Thoracic aorta (tissue), 2 donors: ENCODE measurements around the gene IFNA1. TPM values are rescaled to one million over a fixed set of nuclear protein-coding genes. Genes with fewer than 3 reads are reported as not detected.

Source experiments
- ATAC-seq: fragments of 150-250 bp; one replicate; pipeline ENCODE4 v1.8.0; 2017; ENCODE audit warnings: low read depth; ENCODE audit not compliant: insufficient number of reproducible peaks, low FRiP score
- DNase-seq: peaks from one replicate; pipeline ENCODE4 v3.0.0-alpha.2; 2020; ENCODE audit warnings: low spot score
- H3K27ac ChIP-seq, 2 donors: fragments of 200-600 bp; sonication (generic); 1 replicate in 1 of 2; 2 replicates in 1 of 2; pipeline ENCODE4 v1.5.1; 2016; ENCODE audit warnings: mild to moderate bottlenecking in 2 of 2, moderate library complexity in 2 of 2
- H3K27me3 ChIP-seq: fragments of 200-600 bp; sonication (generic); replicated peaks from 2 replicates; pipeline ENCODE4 v1.6.0; 2016; ENCODE audit warnings: mild to moderate bottlenecking; ENCODE audit not compliant: insufficient read depth
- H3K36me3 ChIP-seq: fragments of 200-600 bp; sonication (generic); one replicate; pipeline ENCODE4 v1.5.1; 2016
- H3K4me1 ChIP-seq, 2 donors: fragments of 200-600 bp; sonication (generic); 1 replicate in 1 of 2; 2 replicates in 1 of 2; pipeline versions ENCODE4 v1.5.1 to v1.6.0; 2016; ENCODE audit warnings: low read depth in 2 of 2, mild to moderate bottlenecking in 1 of 2; ENCODE audit not compliant: control insufficient read depth in 1 of 2
- H3K4me3 ChIP-seq: fragments of 200-600 bp; sonication (generic); 2 replicates; pipeline ENCODE4 v1.5.1; 2016; ENCODE audit warnings: mild to moderate bottlenecking
- H3K9me3 ChIP-seq: fragments of 200-600 bp; sonication (generic); 2 replicates; pipeline ENCODE4 v1.5.1; 2016
- total RNA-seq, 2 donors: library from RNA; depleted of rRNA; stranded (reverse); fragments of >200 nt; gene quantifications; one replicate each; pipeline versions ENCODE4 v1.1.0 to v1.2.3, GENCODE V29; 2016
- TF ChIP-seq, protein P1 (sequence below): fragments of 200-600 bp; sonication (generic); IDR thresholded peaks from one replicate; pipeline ENCODE4 v1.5.1; 2019; ENCODE audit warnings: antibody characterized with exemption

IFNA1 gene
- not detected for total RNA-seq

DNA sequence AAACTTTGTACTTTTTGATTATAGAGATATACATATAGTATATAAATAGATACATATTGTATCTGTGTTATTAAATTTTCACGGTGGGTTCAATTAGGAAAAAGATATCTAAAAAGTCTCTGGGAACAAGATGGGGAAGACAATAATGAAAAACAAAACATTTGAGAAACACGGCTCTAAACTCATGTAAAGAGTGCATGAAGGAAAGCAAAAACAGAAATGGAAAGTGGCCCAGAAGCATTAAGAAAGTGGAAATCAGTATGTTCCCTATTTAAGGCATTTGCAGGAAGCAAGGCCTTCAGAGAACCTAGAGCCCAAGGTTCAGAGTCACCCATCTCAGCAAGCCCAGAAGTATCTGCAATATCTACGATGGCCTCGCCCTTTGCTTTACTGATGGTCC lies at the start of gene IFNA1:
Gene IFNA1, plus strand, starts transcription at position 301 of the 400 bp plus-strand sequence. Its CDS starts 69 bp downstream, at position 370.
- H3K9me3 ChIP-seq: no peaks in the 10 kb centered on the region
- no peak for DNase-seq
- ATAC-seq: no peak
- H3K36me3 ChIP-seq: no peaks in the 10 kb centered on the region
- H3K27ac ChIP-seq: no peak within 1 kb of the TSS
- TF ChIP-seq, protein P1, sequence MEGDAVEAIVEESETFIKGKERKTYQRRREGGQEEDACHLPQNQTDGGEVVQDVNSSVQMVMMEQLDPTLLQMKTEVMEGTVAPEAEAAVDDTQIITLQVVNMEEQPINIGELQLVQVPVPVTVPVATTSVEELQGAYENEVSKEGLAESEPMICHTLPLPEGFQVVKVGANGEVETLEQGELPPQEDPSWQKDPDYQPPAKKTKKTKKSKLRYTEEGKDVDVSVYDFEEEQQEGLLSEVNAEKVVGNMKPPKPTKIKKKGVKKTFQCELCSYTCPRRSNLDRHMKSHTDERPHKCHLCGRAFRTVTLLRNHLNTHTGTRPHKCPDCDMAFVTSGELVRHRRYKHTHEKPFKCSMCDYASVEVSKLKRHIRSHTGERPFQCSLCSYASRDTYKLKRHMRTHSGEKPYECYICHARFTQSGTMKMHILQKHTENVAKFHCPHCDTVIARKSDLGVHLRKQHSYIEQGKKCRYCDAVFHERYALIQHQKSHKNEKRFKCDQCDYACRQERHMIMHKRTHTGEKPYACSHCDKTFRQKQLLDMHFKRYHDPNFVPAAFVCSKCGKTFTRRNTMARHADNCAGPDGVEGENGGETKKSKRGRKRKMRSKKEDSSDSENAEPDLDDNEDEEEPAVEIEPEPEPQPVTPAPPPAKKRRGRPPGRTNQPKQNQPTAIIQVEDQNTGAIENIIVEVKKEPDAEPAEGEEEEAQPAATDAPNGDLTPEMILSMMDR: no peak
- H3K27me3 ChIP-seq: peaks cover 4% of the 10 kb centered on the region
- H3K4me3 ChIP-seq: no peak within 1 kb of the TSS
- no peaks in the 10 kb centered on the region for H3K4me1 ChIP-seq

DNA sequence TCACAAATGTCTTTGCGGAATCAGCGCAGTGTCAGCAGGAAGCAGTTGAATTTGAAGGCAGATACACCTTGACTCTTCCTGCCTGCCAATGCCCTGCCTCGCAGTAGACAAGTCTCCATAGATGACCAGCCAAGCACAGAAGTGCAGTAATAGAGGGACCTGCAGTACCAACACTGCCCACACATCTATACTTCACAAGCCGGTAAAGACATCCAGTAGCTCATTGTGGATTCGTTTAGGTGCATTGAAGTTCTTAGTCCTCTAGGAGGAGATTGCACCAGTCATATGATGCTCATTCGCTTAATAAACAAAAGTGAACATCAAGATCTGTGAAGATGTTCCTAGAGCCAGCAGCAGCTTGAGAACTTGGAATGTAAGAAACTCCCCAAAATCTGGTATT lies 48.0 kb upstream of the IFNA1 start:
- no peak for ATAC-seq
- TF ChIP-seq, protein P1: peak; percentile 30
- H3K36me3 ChIP-seq: no peaks in the 10 kb centered on the region

DNA sequence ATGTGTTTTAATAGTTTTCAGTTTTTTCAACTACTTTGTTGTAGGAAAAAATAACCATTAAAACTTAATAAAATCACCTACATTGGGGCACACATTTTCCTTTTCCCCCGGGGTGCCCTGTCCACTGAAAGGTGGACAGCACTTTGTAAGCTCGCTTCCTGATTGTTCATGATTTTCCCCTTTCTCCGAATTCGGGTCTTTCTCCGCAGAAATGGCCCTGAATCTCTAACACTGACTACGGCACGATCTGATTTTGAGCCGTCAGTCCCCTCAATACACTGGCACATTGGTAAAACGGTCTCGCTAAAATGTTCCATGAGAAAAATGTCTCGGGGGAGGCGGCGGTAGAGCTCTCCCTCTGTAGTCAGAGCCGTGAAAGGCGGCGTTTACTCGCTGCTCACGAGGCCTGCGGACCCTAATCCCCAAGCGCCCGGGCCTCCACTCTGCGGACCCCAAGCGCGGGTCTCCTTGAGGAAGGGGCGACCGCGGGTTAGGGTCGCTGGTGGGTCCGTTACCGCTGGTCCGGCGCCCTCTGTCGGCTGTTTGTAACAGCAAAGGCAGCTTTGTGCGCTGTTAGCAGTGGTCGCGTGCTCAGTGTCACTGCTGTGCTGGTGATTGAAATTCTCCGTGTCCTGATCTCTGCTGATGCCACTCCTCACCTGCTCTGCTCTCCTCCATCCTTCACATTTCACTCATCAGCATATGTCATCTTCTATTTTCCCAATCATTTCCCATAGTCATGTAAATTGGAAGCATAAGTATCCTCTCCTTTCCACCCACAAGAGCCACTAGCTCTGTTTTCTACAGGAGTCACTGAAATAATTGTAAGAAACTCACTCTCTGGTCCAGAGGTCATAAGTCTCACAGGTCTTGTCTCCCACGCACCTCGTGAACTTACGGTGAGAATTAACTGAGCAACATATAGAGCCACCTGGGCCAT lies 44.2 kb upstream of the IFNA1 start:
- Histone ChIP-seq H3K27me3 (no peaks in the 10 kb centered on the region), H3K27ac (no peak overlapping the region), H3K4me3 (peak overlapping the region; percentile 70), H3K4me1 (peaks cover 0 to 6% of the 10 kb centered on the region in 2 donors), H3K36me3 (no peaks in the 10 kb centered on the region), H3K9me3 (no peaks in the 10 kb centered on the region)
- no peak for DNase-seq
- no peak for ATAC-seq
- TF ChIP-seq, protein P1: peak; percentile 71

More for the DNA sequence above, 48.0 kb upstream of the IFNA1 start:
- Histone ChIP-seq H3K9me3 (no peaks in the 10 kb centered on the region), H3K4me1 (peaks cover 0 to 6% of the 10 kb centered on the region in 2 donors), H3K4me3 (no peak overlapping the region), H3K27me3 (no peaks in the 10 kb centered on the region), H3K27ac (no peak overlapping the region)
- DNase-seq: no peak

DNA sequence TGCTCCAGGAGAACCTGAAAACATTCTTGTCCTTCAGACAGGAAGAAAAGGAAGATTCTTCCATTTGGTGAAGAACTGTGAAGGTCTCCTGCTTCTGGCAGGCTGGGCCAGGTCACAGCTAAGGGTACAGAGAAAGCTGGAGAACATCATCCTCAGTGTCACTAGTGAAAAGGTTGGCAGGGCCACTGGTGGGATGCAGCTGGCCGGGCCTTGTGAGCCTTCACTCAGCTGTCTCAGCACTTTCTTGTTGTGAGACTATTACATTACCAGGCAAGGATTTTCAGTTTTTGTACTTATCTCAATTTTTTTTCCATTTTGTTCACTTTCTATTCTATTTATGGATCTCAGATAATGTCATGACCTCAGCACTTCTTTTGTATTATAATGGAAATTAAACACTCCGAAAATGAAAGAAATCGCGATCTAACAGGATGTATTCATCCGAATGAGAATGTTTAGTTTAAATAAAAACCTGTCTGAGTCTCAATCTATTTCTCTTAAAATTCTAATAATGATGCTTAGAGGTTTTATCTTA lies 41.2 kb upstream of the IFNA1 start:
- Histone ChIP-seq H3K4me1 (peaks cover 9 to 19% of the 10 kb centered on the region in 2 donors), H3K27me3 (no peaks in the 10 kb centered on the region), H3K4me3 (no peak overlapping the region), H3K9me3 (no peaks in the 10 kb centered on the region), H3K36me3 (no peaks in the 10 kb centered on the region), H3K27ac (no peak overlapping the region)
- TF ChIP-seq, protein P1: no peak
- no peak for DNase-seq
- no peak for ATAC-seq

DNA sequence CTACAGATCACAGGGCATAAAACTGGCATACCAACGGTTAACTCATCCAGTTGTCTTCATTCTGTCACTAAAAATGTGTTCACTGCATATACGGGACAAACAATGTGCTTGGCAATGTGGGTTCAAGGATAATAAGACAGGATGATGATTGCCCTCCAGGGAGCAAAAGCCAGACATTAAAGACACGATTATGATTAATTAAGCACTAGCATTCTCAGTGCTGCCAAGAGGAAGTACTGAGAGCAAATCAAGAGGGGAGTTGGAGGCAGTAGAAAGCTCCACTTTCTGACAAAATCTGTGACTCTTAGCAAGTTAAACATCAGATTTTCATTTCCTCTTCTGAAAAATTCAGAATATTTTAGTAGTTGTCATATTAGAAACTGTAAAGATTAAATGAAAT lies 40.3 kb upstream of the IFNA1 start:
- Histone ChIP-seq H3K4me1 (peaks cover 11 to 23% of the 10 kb centered on the region in 2 donors), H3K27me3 (no peaks in the 10 kb centered on the region), H3K27ac (no peak overlapping the region), H3K36me3 (no peaks in the 10 kb centered on the region), H3K4me3 (no peak overlapping the region), H3K9me3 (no peaks in the 10 kb centered on the region)
- ATAC-seq (no peak), DNase-seq (no peak)
- TF ChIP-seq, protein P1: no peak
